Measurements from ENCODE around the gene AMOTL2.

DNA sequence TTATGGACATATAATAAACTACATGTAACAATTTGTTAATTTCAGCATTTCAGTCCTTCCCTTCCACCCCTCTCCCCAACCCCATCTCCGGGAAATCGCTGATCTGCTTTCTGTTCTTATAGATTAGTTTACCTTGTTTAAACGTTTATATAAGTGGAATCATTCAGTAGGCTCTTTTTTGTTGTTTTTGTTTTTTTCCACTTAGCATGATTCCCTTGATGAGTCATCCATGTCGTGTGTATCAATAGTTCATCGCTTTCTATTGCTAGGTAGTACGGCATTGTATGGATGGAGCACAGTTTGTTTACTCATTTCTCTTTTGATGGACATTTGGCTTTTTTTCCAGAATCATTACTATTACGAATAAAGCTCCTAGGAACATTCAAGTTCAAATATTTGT is 23.5 kb upstream of the AMOTL2 start:
- TF ChIP-seq YY1 (IDR thresholded peaks at IDR 0.05; ENCODE audit: insufficient read depth, insufficient read length), result no peak
- TF ChIP-seq ZNF274 (IDR thresholded peaks at IDR 0.05; ENCODE audit: low read depth, low read length), result no peak
- no peak for TF ChIP-seq SUZ12 (IDR thresholded peaks at IDR 0.05; ENCODE audit: extremely low read depth, insufficient read depth, insufficient read length)
